NCI-H2171 treated with DMSO at 0.1 percent for 48 hours (cell line): ENCODE results near the gene GABRP.
A peak's percentile ranks its signal among the peaks of the same experiment; 100 is the strongest.
"Not testable (repeated sequence)": the region's sequence is repeated elsewhere in the genome, so short reads cannot be mapped to it uniquely, and the experiment has no call there.

Experiments
- DNase-seq: peaks from one replicate; lab custom pipeline; 2025; lab: John Stamatoyannopoulos, UW

The GABRP gene

DNA sequence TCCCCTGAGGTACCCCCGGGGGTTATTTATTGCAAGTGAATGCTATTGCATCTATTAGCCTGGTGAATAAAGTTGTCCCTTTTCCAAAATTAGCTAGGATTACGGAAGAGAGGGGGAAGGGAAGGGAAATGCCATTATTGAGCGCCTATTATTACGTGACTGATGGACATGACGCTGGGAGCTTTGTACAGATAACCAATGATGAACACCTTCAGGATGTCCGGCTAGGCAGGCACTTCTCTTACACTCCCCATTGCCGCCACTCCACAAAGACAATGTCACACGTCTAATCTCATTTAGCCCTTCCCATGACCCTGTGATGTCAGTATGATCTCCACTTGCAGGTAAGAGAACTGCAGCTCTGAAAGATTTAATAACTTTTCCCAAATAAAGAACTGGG, 9.4 kb downstream of the GABRP start:
- no peak for DNase-seq

GRCh38 chr5:170795154-170795553, 11.6 kb downstream of the GABRP start:
- no peak for DNase-seq

- DNase-seq: no peak
Measured at GRCh38 chr5:170805666-170806065, 22.1 kb downstream of the GABRP start.

GRCh38 chr5:170809551-170809950, 26.0 kb downstream of the GABRP start:
- peak; percentile 19 for DNase-seq

DNA sequence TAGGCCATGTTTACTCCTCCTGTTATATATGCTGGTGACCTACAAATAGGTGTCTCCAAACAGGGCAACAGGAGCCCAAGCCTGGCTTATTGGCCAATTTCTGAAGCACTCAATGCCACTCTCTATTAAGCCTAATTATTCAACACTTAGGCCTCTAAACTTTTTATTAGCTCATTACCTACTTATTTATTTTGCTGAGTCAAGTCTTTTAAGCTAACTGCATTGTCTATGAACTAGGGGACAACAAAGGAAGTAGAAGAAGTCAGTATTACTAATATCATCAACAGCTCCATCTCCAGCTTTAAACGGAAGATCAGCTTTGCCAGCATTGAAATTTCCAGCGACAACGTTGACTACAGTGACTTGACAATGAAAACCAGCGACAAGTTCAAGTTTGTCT, 28.2 kb downstream of the GABRP start:
- DNase-seq: no peak

DNA sequence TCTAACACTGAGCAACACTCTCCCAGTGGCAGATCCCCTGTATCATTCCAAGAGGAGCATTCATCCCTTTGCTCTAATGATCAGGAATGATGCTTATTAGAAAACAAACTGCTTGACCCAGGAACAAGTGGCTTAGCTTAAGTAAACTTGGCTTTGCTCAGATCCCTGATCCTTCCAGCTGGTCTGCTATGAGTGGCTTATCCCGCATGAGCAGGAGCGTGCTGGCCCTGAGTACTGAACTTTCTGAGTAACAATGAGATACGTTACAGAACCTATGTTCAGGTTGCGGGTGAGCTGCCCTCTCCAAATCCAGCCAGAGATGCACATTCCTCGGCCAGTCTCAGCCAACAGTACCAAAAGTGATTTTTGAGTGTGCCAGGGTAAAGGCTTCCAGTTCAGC, 29.7 kb downstream of the GABRP start:
- no peak for DNase-seq

DNA sequence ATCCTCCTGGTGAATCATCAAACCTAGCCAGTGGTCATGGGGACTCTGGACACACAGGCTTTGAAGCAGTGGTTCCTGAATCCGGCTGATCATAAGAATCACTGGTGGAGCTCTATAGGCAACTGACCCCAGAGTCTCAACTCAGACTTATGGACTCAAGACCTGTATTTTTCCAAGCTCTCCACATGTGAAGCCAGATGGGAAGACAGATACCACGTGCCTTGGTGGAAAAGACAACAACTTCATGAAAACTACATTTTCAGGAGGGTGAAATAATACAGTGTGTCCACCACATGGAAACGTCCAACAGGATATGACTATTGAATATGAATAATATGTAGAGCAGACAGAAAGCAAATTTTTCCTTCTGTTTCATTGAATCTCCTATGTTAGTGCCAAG, 33.7 kb downstream of the GABRP start:
- no peak for DNase-seq

DNA sequence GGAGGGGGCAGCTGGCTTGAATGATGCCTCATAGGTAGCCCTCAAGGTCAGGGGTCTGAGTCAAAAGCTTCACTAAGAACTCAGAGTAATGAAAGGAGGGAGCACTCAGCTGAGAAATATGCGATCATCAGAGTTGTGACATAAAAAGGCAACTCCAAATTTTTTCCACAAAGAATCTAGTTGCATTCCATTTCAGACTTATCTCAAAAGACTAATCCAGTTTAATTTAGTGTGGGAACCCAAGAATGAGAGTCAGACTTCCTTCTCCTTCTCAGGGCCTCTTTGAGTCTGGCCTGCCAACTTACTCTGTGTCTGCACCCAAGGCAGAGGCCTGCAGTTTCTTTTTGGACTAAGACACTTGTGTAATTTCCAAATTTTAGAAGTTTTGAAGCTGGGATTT, 34.7 kb downstream of the GABRP start:
- DNase-seq: no peak

- DNase-seq: peak; percentile 4
Measured at GRCh38 chr5:170819824-170820223, 36.3 kb downstream of the GABRP start.

DNA sequence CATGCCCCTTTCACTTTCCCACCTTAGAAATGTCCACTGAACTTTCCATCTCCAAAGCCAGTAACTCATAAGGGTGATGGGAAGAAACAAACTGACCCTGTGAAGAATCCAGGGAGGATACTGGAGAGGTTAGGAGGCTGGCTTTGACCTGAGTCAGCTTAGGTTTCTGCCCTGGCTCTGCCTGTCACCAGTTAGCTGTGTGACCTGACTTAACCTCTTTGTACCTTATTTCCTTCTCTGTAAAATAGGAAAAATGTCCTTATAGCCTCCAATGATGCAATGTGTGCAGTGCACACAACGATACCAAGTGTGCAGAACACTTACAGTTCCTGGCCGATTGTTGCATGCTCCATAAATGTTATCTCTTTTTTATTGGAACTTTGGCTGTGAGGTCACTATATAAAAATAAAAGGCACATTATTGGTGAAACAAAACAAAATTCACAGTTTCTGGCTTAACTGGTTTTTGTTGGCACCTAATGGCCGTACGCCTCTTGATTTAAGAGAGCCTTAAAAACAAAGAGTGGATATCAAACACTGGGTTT, 37.8 kb downstream of the GABRP start:
- no peak for DNase-seq

GRCh38 chr5:170826117-170826516, 42.6 kb downstream of the GABRP start:
- no peak for DNase-seq

DNA sequence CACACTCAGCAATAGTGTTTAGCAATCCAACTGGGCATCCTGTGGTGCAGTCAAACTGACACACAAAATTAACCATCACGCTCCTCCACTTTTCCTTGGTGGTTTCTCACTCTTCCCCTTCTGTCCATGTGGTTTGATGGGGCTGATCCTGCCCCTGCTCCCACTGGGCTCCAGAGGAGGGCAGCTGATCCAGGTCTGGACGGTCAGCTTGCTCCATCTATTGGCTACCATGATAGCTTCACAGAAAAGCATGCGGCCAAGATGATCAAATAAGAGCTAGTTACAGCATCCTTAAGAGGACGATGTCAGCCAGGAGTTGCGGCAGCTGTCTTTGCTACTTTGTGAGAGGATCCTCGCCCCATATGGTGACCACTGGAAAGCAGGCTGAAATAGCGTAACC, 48.7 kb downstream of the GABRP start:
- no peak for DNase-seq

GRCh38 chr5:170833981-170834380, 50.5 kb downstream of the GABRP start:
- DNase-seq: not testable (repeated sequence)

DNA sequence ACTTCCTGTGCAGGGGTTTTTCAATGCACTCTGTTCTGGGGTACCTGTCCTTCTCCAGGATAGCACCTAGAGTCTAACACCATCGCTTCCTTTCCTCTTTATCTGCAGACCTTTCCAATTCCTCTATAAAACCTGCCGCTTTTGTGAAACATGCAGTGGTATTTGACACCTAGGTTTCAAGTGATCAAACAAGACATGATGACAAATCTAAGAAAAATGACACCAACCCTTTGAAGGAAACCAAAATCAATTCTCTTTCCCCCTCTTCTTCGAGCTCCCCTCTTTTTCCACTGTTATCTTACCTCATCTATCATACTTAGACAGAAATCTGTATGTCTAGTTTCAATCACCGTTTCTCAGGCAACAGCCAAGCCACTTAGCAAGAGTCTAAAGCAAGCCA, 52.7 kb downstream of the GABRP start:
- no peak for DNase-seq

DNA sequence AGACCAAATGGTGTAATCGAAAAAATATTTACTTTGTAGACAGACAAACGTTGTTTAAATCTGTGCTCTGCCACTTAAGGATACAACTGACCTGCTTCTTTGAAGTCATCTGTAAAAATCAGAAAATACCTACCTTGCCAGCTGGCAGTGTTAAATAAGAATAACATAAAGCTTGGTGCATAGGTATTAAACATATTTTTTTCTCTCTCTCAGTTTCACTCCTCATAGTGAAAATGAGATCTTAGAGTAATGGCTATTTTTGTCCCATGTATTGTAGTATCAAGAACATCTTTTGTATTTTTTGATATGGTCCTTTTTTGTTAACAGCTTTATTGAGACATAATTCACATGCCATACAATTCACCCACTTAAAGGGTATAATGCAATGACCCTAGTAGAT, 60.3 kb downstream of the GABRP start:
- no peak for DNase-seq

DNA sequence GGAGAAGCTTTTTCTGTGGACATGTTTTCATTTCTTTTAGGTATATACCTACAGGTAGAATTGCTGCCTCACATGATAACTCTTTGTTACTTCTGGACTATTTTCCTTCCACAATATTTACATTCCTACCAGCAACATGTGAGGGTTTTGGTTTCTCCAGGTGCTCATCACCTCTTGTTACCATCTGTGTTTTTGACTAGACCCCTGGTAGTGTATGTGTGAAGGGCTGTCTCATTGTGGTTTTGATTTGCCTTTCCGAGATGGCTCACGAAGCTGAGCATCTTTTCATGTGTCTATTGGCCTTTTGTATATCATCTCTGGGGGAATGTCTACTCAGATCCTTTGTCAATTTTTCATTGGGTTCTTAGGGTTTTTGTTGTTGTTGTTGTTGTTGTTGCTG, 61.1 kb downstream of the GABRP start:
- no peak for DNase-seq

- DNase-seq: no peak
Measured at GRCh38 chr5:170846416-170846815, 62.9 kb downstream of the GABRP start.

GRCh38 chr5:170846846-170847245, 63.3 kb downstream of the GABRP start:
- DNase-seq: no peak

GRCh38 chr5:170848033-170848432, 64.5 kb downstream of the GABRP start:
- no peak for DNase-seq

DNA sequence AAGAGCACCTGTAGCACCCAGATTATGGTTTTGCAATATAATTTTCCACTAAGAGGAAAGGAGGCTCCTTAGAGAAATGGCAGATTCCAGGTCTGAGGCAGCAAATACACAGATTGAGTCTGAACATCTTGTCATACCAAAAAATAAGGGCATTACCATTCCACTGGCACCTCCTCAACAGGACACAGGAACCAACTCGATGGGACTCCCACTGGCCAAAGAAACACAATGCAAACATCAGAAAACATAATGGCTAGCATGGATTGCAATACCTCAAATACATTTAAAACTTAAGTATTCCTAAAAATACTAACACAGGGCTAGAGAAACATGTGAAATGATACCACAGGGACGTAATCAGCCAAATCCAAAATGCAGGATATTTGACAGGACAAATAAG, 65.8 kb downstream of the GABRP start:
- DNase-seq: no peak

DNA sequence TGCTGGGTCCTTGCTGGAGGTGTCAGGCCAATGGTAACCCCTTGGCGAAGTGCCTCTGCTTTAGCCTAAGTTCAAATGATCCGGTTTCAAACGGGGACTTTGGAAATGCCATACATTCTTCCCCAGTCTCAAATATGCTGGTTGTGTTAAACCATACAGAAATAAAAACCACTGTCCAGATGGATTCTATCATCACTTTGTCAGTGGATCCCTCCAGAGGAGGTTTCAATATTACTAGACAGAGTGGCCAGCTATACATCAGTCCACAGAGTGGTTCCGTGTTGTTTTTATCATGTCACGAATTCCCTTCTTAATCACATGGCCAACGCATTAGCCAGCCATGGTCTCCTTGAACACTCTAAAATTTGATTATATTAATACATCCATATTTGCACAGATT, 71.0 kb downstream of the GABRP start:
- DNase-seq: no peak

- no peak for DNase-seq
Measured at GRCh38 chr5:170857066-170857465, 73.5 kb downstream of the GABRP start.

DNA sequence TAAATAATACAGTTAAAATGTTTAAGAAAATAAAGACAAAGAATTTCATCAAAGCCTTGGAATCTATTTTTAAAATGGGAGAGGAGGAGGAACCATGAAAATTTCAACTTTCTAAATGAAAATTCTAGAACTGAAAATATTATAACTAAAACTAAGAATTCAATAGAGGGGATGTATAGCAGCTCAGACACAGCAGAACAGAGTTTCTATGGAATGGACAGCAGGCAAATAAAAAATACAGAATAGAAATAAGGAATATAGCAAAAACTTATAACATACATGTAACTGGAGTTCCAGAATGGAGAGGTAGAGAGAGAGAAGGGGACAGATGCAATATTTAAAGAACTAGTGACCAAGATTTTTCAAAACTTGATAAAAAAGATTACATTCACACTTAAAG, 76.9 kb downstream of the GABRP start:
- DNase-seq: no peak

DNA sequence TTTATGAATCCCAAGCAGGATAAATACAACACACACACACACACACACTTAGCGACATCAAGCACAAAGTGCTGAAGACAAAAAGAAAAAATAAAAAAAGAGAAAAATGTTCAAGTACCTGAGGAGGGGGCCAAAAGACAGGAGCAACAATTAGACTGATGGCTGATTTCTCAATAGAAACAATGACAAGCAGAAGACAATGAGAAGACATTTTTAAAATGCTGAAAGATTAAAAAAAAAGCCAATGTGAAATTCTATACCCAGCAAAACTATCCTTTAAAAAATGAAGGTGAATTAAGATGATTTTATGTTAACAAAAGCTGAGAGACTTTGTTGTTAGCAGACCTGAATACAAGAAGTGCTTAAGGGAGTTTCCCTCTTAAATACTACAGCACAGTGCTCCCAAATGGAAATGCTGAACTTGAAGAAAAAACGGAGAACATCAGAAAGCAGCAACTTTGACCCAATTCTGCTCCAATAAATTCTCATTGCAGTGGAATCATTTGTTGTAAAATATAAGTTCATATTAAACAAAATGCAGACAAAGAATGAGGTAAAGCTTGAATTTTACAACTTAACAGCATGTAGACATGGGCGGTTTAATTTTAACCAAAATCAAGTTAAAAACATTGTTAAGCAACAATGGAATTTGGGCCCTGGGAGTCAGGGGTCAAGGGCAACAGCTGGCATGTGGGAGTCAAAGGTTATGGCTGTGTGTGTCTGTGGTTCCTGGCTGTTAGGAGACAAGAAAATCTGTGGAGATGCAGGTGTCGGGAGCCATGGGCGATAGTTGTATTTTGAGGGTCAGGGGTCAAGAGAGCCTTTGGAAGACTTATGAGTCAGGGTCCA, 77.5 kb downstream of the GABRP start:
- peak; percentile 27 for DNase-seq
